ENCODE data around the gene TAS2R8.
"Not testable (repeated sequence)": the region's sequence is repeated elsewhere in the genome, so short reads cannot be mapped to it uniquely, and the experiment has no call there.

Gene TAS2R8

DNA sequence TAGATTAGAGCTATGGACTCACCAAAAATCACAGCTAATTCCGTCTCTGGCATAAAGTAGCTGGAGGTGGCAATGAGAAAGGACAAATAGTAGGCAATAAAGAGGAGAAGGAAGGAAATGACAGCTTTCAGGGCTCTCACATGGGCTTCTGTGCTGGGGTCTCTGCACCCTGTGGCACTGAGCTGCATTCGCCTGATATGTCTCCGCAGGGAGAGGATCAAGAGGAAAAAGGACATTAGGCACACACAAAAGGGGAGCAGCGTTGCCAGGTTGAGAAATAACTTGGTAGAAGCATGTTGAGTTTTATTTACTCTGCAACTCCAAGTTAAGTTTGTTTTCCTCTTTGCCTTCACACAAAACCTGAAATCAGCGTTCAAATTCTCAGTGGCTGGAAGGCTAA is 5.3 kb downstream of the TAS2R8 start:
- H3K4me3 ChIP-seq (replicated peaks; ENCODE audit: low read depth, low read length) = no peak overlapping the region
- TF ChIP-seq, protein P1, sequence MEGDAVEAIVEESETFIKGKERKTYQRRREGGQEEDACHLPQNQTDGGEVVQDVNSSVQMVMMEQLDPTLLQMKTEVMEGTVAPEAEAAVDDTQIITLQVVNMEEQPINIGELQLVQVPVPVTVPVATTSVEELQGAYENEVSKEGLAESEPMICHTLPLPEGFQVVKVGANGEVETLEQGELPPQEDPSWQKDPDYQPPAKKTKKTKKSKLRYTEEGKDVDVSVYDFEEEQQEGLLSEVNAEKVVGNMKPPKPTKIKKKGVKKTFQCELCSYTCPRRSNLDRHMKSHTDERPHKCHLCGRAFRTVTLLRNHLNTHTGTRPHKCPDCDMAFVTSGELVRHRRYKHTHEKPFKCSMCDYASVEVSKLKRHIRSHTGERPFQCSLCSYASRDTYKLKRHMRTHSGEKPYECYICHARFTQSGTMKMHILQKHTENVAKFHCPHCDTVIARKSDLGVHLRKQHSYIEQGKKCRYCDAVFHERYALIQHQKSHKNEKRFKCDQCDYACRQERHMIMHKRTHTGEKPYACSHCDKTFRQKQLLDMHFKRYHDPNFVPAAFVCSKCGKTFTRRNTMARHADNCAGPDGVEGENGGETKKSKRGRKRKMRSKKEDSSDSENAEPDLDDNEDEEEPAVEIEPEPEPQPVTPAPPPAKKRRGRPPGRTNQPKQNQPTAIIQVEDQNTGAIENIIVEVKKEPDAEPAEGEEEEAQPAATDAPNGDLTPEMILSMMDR (IDR thresholded peaks at IDR 0.05; ENCODE audit: low read length, missing control alignments) = no peak
- DNase-seq (ENCODE audit: low read depth) = no peak

DNA sequence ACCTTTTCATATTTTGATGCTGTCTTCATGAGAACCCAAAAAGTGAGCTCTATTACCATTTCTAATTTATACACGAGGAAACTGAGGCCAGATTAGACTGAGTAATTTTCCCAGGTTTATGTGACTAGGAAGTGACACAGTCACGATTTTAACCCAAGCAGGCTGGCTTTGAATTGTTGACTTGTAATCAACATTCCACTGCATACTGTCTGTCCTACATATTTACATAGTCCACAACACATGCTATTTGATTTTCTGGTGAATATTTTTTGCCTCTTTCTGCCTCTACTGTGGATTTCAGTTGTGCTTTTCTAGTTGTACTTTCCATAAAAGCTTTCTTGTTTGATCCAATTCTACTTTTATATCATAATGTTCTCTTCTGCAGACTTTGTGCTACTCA is 12.9 kb downstream of the TAS2R8 start:
- DNase-seq (ENCODE audit: low read depth) = no peak
- TF ChIP-seq, protein P1 (IDR thresholded peaks at IDR 0.05; ENCODE audit: low read length, missing control alignments) = no peak
- no peak overlapping the region for H3K4me3 ChIP-seq (replicated peaks; ENCODE audit: low read depth, low read length)

DNA sequence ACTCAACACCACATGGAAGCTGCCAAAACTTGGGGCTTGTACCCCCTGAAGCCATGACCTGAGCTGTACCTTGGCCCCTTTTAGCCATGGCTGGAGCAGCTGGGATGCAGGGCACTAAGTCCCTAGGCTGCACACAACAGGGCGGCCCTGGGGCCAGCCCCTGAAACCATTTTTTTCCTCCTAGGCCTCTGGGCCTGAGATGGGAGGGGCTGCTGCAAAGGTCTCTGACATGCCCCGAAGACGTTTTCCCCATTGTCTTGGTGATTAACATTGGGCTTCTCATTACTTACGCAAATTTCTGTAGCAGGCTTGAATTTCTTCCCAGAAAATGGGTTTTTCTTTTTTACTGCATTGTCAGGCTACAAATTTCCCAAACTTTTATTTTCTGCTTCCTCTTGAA is 15.3 kb downstream of the TAS2R8 start:
- H3K4me3 ChIP-seq (replicated peaks; ENCODE audit: low read depth, low read length); DNase-seq (ENCODE audit: low read depth): not testable (repeated sequence)

DNA sequence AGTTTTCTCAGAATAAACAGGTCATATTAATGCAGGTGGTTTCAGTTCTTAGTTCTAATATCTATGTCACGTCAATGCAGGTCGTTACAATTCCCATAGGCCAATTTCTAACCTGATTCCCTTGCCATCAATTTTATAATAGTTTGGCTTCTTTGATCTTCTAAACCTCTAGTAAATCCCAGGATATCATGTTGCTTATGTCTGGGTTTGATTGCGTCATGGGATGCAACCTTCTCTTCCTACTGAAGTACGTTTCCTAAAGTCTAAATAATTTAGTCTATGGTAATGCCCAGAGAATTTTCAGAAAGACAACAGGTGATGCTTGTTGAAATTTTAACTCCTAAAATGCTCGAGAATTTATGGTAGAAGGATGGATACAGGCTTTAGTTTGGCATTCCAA is 23.8 kb downstream of the TAS2R8 start:
- H3K4me3 ChIP-seq (replicated peaks; ENCODE audit: low read depth, low read length) = no peak overlapping the region
- TF ChIP-seq, protein P1 (IDR thresholded peaks at IDR 0.05; ENCODE audit: low read length, missing control alignments) = no peak
- DNase-seq (ENCODE audit: low read depth) = no peak

DNA sequence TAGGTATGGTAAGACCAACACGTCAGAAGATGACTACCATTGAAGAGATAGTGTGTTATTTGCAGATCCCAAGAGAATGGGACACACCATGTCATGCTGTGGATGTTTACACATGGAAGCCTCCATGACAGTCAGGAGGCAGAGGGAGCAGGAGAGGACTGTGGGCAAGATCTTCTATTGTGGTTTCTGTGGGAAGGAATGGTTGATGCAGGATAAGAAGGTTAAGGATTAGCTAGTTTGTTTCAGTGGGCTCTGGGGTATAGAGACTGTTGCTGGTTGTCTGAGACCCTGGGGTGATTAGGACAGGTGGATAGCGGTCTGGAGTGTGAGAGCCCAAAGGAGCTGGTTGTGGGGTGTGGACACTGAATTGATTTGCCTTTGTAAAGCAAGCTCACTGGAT is 28.0 kb downstream of the TAS2R8 start:
- no peak overlapping the region for H3K4me3 ChIP-seq (replicated peaks; ENCODE audit: low read depth, low read length)
- TF ChIP-seq, protein P1 (IDR thresholded peaks at IDR 0.05; ENCODE audit: low read length, missing control alignments) = no peak
- DNase-seq (ENCODE audit: low read depth) = no peak

DNA sequence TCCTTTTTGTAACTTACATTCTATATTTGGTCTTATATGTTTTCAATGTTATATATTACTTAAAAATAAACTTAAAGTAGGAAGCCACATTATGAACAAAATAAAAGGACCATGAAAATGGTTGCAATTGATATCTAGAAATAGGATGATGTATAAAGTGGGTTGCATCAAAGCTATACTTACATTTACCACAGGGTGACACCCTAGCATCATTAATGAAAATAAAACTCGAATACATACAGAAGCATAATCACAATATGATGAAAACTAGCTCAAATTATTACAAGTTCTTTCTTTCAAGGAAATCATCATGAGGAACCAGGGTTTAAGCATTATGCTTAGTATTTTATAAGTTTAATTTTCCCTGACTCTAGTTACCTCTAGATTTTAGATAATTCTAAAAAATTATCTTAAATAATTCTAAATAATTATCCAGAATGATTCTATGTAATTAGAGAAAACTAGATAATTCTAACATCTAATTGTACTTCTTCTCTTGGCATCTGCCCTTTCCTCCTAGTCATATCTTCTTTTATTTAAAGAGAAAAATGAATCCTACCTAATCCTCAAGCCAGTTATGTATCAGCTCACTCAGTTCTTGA is 35.9 kb downstream of the TAS2R8 start:
- TF ChIP-seq, protein P1 (IDR thresholded peaks at IDR 0.05; ENCODE audit: low read length, missing control alignments) = peak; percentile 64
- DNase-seq (ENCODE audit: low read depth) = peak; percentile 74
- H3K4me3 ChIP-seq (replicated peaks; ENCODE audit: low read depth, low read length) = no peak overlapping the region

DNA sequence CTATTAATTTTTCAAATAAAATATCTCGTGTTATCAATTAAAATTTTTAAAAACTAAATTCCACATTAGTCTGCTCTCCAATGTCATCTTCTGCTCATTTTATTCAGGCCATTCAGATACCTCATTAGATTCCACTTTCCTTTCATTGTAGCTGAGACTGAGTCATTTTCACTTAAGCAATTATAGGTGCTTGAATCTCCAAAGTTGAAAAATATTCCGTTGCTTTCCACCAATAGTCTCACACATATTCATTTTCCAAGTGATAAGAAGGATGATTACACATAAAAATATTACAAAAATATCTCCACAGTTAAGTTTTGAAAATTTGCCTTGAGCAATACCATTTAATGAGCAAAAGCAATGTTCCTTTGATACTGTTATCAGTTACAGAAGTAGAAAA is 47.4 kb downstream of the TAS2R8 start:
- TF ChIP-seq, protein P1 (IDR thresholded peaks at IDR 0.05; ENCODE audit: low read length, missing control alignments) = no peak
- no peak overlapping the region for H3K4me3 ChIP-seq (replicated peaks; ENCODE audit: low read depth, low read length)
- DNase-seq (ENCODE audit: low read depth) = no peak

Measured in fibroblast of pulmonary artery (primary cell).